ENCODE data around the gene RTF2.

DNA sequence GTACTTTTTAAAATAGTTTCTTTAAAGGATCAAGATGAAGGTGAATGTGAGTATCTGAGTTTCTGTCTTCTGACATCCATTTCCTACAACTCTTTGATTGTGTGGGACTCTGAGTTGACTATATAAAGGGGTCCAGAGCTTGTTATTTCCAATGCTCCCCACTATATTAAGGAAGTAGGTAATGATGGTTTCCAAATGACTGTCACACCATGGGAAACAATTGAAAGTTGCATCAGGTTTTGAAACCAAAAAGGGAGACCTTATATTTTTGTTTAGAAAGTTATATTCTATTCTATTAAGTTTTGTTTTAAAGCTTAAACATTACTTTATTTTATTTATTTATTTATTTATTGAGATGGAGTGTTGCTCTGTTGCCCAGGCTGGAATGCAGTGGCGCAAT, 45.2 kb upstream of the RTF2 start:
- TF ChIP-seq, protein P1, sequence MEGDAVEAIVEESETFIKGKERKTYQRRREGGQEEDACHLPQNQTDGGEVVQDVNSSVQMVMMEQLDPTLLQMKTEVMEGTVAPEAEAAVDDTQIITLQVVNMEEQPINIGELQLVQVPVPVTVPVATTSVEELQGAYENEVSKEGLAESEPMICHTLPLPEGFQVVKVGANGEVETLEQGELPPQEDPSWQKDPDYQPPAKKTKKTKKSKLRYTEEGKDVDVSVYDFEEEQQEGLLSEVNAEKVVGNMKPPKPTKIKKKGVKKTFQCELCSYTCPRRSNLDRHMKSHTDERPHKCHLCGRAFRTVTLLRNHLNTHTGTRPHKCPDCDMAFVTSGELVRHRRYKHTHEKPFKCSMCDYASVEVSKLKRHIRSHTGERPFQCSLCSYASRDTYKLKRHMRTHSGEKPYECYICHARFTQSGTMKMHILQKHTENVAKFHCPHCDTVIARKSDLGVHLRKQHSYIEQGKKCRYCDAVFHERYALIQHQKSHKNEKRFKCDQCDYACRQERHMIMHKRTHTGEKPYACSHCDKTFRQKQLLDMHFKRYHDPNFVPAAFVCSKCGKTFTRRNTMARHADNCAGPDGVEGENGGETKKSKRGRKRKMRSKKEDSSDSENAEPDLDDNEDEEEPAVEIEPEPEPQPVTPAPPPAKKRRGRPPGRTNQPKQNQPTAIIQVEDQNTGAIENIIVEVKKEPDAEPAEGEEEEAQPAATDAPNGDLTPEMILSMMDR (IDR thresholded peaks at IDR 0.05), result no peak
- no peak for TF ChIP-seq POLR2A (IDR thresholded peaks at IDR 0.05)

Measured in tibial nerve (tissue), 3 donors.